ENCODE results near the gene TMEM30B. TPM values are rescaled to one million over a fixed set of nuclear protein-coding genes. Genes with fewer than 3 reads are reported as not detected.

The TMEM30B gene
- total RNA-seq, 1 experiment from 2014 or later: 0.12 TPM

DNA sequence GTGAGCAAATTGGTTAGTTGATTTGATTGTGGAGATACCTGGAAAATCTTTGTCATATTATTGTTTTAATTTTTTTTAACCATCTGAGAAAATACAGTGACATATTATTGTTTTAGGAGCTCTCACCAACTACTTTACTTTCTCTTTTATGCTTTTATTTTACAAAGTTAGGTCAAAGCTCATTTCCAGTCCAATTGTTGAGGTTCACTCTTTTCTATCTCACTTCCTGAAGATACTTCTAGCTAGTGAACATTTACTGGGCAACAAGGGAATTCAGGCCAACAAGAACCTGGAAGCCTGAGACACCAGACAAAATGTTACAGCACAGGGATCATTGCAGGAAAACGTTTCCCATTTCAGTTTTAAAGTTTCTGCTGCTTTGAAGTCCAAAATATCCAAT is 3.9 kb downstream of the TMEM30B start:
- intact Hi-C loops (cut with micrococcal nuclease): no loop called here
- no peak overlapping the region for H2AFZ ChIP-seq (ENCODE audit: low read depth, low read length, poor library complexity, severe bottlenecking)
- H3K27me3 ChIP-seq (ENCODE audit: insufficient read depth, low read length): no peaks in the 10 kb centered on the region
- H3K79me2 ChIP-seq (ENCODE audit: insufficient read depth, low read length): no peaks in the 10 kb centered on the region
- H3K36me3 ChIP-seq (ENCODE audit: control insufficient read depth in 1 of 2, insufficient read depth in 2 of 2, low read length in 2 of 2): no peaks in the 10 kb centered on the region
- H3K9ac ChIP-seq (ENCODE audit: low read length): no peak overlapping the region
- ATAC-seq (no peak), DNase-seq (ENCODE audit: low read depth, low spot score) (no peak)
- H3K27ac ChIP-seq (ENCODE audit: low read depth, low read length): no peak overlapping the region
- no peaks in the 10 kb centered on the region for H3K4me1 ChIP-seq (ENCODE audit: control insufficient read depth in 1 of 2, insufficient read depth in 2 of 2, low read length in 2 of 2)
- H3K4me2 ChIP-seq (ENCODE audit: low read length): no peak overlapping the region
- BruUV-seq (replicated peaks): no TSS peak
- ChIA-PET RAD21 (ENCODE audit: low non-redundant PET in 1 of 2, low total read pairs in 2 of 2, uncharacterized antibody in 2 of 2, unreplicated experiment in 2 of 2) (no interaction called here), POLR2A (no interaction called here), CTCF (no interaction called here)
- H4K20me1 ChIP-seq (ENCODE audit: insufficient read depth): no peaks in the 10 kb centered on the region
- no peaks in the 10 kb centered on the region; a peak in 1 of 4 replicates for H3K9me3 ChIP-seq (ENCODE audit: control insufficient read depth in 1 of 2, insufficient read depth in 1 of 2, low read depth in 1 of 2, low read length in 2 of 2)
- TF ChIP-seq ELF1 (IDR thresholded peaks at IDR 0.05; ENCODE audit: borderline replicate concordance, low read depth) (no peak), POLR2A (IDR thresholded peaks at IDR 0.05; ENCODE audit: borderline replicate concordance, extremely low read depth, insufficient read depth, insufficient read length) (no peak), EZH2phosphoT487 (IDR thresholded peaks at IDR 0.05; ENCODE audit: borderline replicate concordance) (no peak), RAD21 (IDR thresholded peaks at IDR 0.05; ENCODE audit: low read depth) (no peak), ZNF274 (IDR thresholded peaks at IDR 0.05; ENCODE audit: low read depth, low read length) (no peak), EGR1 (IDR thresholded peaks at IDR 0.05; ENCODE audit: low read depth) (no peak), SP1 (IDR thresholded peaks at IDR 0.05; ENCODE audit: low read depth) (no peak), FOSL1 (IDR thresholded peaks at IDR 0.05; ENCODE audit: low read depth) (no peak), SIN3A (IDR thresholded peaks at IDR 0.05; ENCODE audit: low read depth) (no peak), CBX3 (IDR thresholded peaks at IDR 0.05; ENCODE audit: low read depth) (no peak)
- TF ChIP-seq, protein P1, sequence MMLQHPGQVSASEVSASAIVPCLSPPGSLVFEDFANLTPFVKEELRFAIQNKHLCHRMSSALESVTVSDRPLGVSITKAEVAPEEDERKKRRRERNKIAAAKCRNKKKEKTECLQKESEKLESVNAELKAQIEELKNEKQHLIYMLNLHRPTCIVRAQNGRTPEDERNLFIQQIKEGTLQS (IDR thresholded peaks at IDR 0.05): no peak
- TF ChIP-seq, protein P2, sequence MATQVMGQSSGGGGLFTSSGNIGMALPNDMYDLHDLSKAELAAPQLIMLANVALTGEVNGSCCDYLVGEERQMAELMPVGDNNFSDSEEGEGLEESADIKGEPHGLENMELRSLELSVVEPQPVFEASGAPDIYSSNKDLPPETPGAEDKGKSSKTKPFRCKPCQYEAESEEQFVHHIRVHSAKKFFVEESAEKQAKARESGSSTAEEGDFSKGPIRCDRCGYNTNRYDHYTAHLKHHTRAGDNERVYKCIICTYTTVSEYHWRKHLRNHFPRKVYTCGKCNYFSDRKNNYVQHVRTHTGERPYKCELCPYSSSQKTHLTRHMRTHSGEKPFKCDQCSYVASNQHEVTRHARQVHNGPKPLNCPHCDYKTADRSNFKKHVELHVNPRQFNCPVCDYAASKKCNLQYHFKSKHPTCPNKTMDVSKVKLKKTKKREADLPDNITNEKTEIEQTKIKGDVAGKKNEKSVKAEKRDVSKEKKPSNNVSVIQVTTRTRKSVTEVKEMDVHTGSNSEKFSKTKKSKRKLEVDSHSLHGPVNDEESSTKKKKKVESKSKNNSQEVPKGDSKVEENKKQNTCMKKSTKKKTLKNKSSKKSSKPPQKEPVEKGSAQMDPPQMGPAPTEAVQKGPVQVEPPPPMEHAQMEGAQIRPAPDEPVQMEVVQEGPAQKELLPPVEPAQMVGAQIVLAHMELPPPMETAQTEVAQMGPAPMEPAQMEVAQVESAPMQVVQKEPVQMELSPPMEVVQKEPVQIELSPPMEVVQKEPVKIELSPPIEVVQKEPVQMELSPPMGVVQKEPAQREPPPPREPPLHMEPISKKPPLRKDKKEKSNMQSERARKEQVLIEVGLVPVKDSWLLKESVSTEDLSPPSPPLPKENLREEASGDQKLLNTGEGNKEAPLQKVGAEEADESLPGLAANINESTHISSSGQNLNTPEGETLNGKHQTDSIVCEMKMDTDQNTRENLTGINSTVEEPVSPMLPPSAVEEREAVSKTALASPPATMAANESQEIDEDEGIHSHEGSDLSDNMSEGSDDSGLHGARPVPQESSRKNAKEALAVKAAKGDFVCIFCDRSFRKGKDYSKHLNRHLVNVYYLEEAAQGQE (IDR thresholded peaks at IDR 0.05; ENCODE audit: low read depth): no peak
- TF ChIP-seq, protein P3, sequence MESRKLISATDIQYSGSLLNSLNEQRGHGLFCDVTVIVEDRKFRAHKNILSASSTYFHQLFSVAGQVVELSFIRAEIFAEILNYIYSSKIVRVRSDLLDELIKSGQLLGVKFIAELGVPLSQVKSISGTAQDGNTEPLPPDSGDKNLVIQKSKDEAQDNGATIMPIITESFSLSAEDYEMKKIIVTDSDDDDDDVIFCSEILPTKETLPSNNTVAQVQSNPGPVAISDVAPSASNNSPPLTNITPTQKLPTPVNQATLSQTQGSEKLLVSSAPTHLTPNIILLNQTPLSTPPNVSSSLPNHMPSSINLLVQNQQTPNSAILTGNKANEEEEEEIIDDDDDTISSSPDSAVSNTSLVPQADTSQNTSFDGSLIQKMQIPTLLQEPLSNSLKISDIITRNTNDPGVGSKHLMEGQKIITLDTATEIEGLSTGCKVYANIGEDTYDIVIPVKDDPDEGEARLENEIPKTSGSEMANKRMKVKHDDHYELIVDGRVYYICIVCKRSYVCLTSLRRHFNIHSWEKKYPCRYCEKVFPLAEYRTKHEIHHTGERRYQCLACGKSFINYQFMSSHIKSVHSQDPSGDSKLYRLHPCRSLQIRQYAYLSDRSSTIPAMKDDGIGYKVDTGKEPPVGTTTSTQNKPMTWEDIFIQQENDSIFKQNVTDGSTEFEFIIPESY (IDR thresholded peaks at IDR 0.05; ENCODE audit: extremely low read depth, insufficient replicate concordance, low read length): no peak
- TF ChIP-seq, protein P4, sequence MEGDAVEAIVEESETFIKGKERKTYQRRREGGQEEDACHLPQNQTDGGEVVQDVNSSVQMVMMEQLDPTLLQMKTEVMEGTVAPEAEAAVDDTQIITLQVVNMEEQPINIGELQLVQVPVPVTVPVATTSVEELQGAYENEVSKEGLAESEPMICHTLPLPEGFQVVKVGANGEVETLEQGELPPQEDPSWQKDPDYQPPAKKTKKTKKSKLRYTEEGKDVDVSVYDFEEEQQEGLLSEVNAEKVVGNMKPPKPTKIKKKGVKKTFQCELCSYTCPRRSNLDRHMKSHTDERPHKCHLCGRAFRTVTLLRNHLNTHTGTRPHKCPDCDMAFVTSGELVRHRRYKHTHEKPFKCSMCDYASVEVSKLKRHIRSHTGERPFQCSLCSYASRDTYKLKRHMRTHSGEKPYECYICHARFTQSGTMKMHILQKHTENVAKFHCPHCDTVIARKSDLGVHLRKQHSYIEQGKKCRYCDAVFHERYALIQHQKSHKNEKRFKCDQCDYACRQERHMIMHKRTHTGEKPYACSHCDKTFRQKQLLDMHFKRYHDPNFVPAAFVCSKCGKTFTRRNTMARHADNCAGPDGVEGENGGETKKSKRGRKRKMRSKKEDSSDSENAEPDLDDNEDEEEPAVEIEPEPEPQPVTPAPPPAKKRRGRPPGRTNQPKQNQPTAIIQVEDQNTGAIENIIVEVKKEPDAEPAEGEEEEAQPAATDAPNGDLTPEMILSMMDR (IDR thresholded peaks at IDR 0.05 in 2 of 3, conservative IDR thresholded peaks at IDR 0.05 in 1 of 3; ENCODE audit: borderline replicate concordance in 1 of 3, insufficient read depth in 1 of 3, low read depth in 2 of 3, low read length in 2 of 3): no peak
- TF ChIP-seq, protein P5, sequence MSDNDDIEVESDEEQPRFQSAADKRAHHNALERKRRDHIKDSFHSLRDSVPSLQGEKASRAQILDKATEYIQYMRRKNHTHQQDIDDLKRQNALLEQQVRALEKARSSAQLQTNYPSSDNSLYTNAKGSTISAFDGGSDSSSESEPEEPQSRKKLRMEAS (IDR thresholded peaks at IDR 0.05): no peak
- no peak overlapping the region for H3K4me3 ChIP-seq (replicated peaks in 1 of 2; ENCODE audit: low read depth in 1 of 2, low read length in 2 of 2)
- no peaks in the 10 kb centered on the region for H3K9me2 ChIP-seq (ENCODE audit: insufficient read depth)

Measured in HCT116 (cell line).